DOHH2 (cell line): Measurements from ENCODE around the gene ERI3.

ENCODE experiments used
- H3F3A ChIP-seq: fragments of 200-600 bp; sonication (generic), shearing (Covaris generic); 2 replicates; pipeline ENCODE4 v1.6.0; 2016; ENCODE audit warnings: antibody characterized with exemption, mild to moderate bottlenecking; ENCODE audit not compliant: control insufficient read depth, insufficient read depth
- H3K27ac ChIP-seq: fragments of 200-600 bp; sonication (generic); 2 replicates; pipeline ENCODE4 v1.5.1; 2014; ENCODE audit warnings: low read depth, mild to moderate bottlenecking, low read length, moderate library complexity
- H3K27me3 ChIP-seq: fragments of 200-600 bp; sonication (generic); 2 replicates; pipeline ENCODE4 v1.6.1; 2014; ENCODE audit warnings: mild to moderate bottlenecking, low read length, mixed read lengths; ENCODE audit not compliant: control insufficient read depth
- H3K36me3 ChIP-seq: fragments of 200-600 bp; sonication (generic); 2 replicates; pipeline ENCODE4 v1.6.1; 2014; ENCODE audit warnings: mild to moderate bottlenecking, low read length, moderate library complexity, mixed read lengths; ENCODE audit not compliant: control insufficient read depth
- H3K4me1 ChIP-seq: fragments of 200-600 bp; sonication (generic); 2 replicates; pipeline ENCODE4 v1.6.1; 2014; ENCODE audit warnings: mild to moderate bottlenecking, low read length, mixed read lengths; ENCODE audit not compliant: control insufficient read depth
- H3K4me2 ChIP-seq: fragments of 200-600 bp; sonication (generic); 2 replicates; pipeline ENCODE4 v1.6.0; 2014; ENCODE audit warnings: mild to moderate bottlenecking, low read length, moderate library complexity
- H3K4me3 ChIP-seq: fragments of 200-600 bp; sonication (generic); 2 replicates; pipeline ENCODE4 v1.5.1; 2014; ENCODE audit warnings: mild to moderate bottlenecking, low read length, mixed read lengths
- H3K79me2 ChIP-seq: fragments of 200-600 bp; sonication (generic); 2 replicates; pipeline ENCODE4 v1.6.1; 2014; ENCODE audit warnings: mild to moderate bottlenecking, low read length, mixed read lengths; ENCODE audit not compliant: control insufficient read depth
- H3K9me2 ChIP-seq: fragments of 200-600 bp; sonication (generic); replicated peaks from 2 replicates; pipeline ENCODE4 v1.6.1; 2014; ENCODE audit warnings: mild to moderate bottlenecking, low read length, mixed read lengths; ENCODE audit not compliant: control insufficient read depth
- H3K9me3 ChIP-seq: fragments of 200-600 bp; sonication (generic); 2 replicates; pipeline ENCODE4 v1.6.1; 2014; ENCODE audit warnings: antibody characterized with exemption, low read length, mixed read lengths; ENCODE audit not compliant: control insufficient read depth, insufficient read depth
- H4K20me1 ChIP-seq: fragments of 200-600 bp; sonication (generic); 2 replicates; pipeline ENCODE4 v1.6.0; 2014; ENCODE audit warnings: low read depth, mild to moderate bottlenecking, antibody characterized with exemption, low read length, moderate library complexity; ENCODE audit not compliant: control insufficient read depth, insufficient read depth
- EZH2phosphoT487 ChIP-seq: fragments of 200-600 bp; sonication (generic); IDR thresholded peaks from 2 replicates; pipeline ENCODE4 v1.6.1; 2017; ENCODE audit warnings: borderline replicate concordance, mild to moderate bottlenecking, antibody characterized with exemption, low read length, moderate library complexity, mixed read lengths
- TF ChIP-seq, protein P1 (sequence below): fragments of 200-600 bp; sonication (generic); IDR thresholded peaks from one replicate; pipeline ENCODE4 v1.5.1; 2014; ENCODE audit warnings: antibody characterized with exemption, mild to moderate bottlenecking, low read depth, low read length; ENCODE audit not compliant: poor library complexity, severe bottlenecking

ERI3 gene

DNA sequence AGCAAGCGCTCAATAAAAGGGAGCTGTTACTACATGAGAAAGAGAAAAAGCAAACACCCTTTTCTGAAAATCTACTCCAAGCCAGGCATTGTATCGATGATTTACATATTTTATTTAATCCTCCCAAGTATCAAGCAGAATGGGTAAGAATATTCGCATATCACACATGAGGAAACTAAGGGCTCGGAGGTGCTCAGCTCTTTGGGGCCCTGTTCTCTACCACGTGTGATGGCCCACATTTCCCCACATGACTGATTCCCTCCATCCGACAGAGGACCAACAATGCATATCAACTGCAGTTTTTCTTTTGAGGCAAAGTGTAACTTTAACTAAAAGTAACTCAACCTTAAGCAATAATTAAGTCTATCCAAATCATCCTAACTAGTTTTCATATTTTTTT, 8.2 kb downstream of the ERI3 start:
- Histone ChIP-seq H4K20me1 (peaks cover 5% of the 10 kb centered on the region; the same call in 1 of the 2 replicates), H3K4me2 (no peak overlapping the region), H3K36me3 (peaks cover 6% of the 10 kb centered on the region), H3K4me1 (no peaks in the 10 kb centered on the region), H3K9me3 (no peaks in the 10 kb centered on the region), H3K27me3 (no peaks in the 10 kb centered on the region), H3K4me3 (no peak overlapping the region), H3F3A (no peaks in the 10 kb centered on the region), H3K79me2 (peaks cover 77% of the 10 kb centered on the region), H3K27ac (no peak overlapping the region), H3K9me2 (no peaks in the 10 kb centered on the region)
- TF ChIP-seq, protein P1, sequence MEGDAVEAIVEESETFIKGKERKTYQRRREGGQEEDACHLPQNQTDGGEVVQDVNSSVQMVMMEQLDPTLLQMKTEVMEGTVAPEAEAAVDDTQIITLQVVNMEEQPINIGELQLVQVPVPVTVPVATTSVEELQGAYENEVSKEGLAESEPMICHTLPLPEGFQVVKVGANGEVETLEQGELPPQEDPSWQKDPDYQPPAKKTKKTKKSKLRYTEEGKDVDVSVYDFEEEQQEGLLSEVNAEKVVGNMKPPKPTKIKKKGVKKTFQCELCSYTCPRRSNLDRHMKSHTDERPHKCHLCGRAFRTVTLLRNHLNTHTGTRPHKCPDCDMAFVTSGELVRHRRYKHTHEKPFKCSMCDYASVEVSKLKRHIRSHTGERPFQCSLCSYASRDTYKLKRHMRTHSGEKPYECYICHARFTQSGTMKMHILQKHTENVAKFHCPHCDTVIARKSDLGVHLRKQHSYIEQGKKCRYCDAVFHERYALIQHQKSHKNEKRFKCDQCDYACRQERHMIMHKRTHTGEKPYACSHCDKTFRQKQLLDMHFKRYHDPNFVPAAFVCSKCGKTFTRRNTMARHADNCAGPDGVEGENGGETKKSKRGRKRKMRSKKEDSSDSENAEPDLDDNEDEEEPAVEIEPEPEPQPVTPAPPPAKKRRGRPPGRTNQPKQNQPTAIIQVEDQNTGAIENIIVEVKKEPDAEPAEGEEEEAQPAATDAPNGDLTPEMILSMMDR = no peak
- no peak for TF ChIP-seq EZH2phosphoT487

DNA sequence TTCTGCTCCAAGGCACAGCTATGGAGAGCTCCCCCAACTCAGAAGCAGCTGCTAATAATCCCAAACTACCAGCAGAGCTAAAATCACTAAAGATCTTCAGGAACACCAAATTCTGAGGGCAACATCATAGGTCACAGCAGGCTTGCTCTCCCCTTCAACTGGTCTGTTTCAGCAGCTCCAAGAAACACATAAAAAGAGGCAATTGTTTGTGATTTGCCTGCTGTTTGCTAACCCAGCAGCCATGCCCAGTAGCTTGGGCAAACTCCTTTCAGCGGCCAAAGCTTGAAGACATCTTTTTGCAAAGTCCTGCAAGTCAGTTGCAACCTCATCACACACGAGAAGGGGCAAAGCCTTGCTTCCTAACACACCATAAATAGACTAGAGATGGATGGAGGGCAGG, 8.9 kb downstream of the ERI3 start:
- H3K36me3 ChIP-seq = peaks cover 4% of the 10 kb centered on the region; the same call in 1 of the 2 replicates
- no peaks in the 10 kb centered on the region for H3K9me2 ChIP-seq
- H3K4me3 ChIP-seq = no peak overlapping the region
- peaks cover 5% of the 10 kb centered on the region; the same call in 1 of the 2 replicates for H4K20me1 ChIP-seq
- no peak overlapping the region for H3K4me2 ChIP-seq
- H3K27ac ChIP-seq = no peak overlapping the region
- TF ChIP-seq, protein P1 = no peak
- TF ChIP-seq EZH2phosphoT487 = no peak
- no peaks in the 10 kb centered on the region for H3F3A ChIP-seq
- H3K79me2 ChIP-seq = peaks cover 75% of the 10 kb centered on the region
- no peaks in the 10 kb centered on the region for H3K27me3 ChIP-seq
- H3K9me3 ChIP-seq = no peaks in the 10 kb centered on the region
- H3K4me1 ChIP-seq = no peaks in the 10 kb centered on the region

DNA sequence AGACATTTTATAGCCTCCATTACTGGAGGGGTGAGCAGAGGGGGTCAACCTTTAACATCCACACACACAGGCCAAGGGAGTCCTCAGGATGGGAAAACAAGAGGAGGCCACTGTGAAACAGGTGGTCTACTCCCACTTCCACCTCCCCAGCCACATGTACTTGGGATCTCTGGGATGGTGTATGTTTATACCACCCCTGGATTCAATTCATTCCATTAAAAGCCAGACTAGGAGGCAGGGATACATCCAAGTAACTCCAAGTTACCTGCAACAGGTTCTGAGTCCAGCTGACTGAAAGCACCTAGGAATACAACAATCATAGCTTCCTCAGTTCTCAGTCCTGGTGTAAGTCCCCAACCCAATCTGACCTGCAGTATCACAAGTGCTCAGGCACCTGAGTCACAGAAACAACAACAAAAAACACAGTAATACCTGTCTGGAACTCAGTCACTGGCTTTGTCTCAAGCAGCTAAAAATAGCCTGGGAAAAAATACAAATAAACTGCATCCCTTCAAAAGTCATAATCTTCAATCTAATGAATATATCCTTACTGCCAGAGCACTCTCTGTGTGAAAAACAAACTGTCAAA, 9.8 kb downstream of the ERI3 start:
- no peak overlapping the region for H3K4me3 ChIP-seq
- TF ChIP-seq, protein P1 = no peak
- no peak for TF ChIP-seq EZH2phosphoT487
- H3K79me2 ChIP-seq = peaks cover 78% of the 10 kb centered on the region
- no peaks in the 10 kb centered on the region for H3F3A ChIP-seq
- H4K20me1 ChIP-seq = peaks cover 5% of the 10 kb centered on the region; the same call in 1 of the 2 replicates
- H3K4me2 ChIP-seq = no peak overlapping the region
- no peak overlapping the region for H3K27ac ChIP-seq
- H3K4me1 ChIP-seq = no peaks in the 10 kb centered on the region
- peaks cover 4% of the 10 kb centered on the region; the same call in 1 of the 2 replicates for H3K36me3 ChIP-seq
- H3K9me3 ChIP-seq = no peaks in the 10 kb centered on the region
- no peaks in the 10 kb centered on the region for H3K27me3 ChIP-seq
- H3K9me2 ChIP-seq = no peaks in the 10 kb centered on the region
